Tibial nerve (tissue), 4 donors: ENCODE results near the gene MYH7B.

Experiments
- EP300 ChIP-seq, 2 donors: sonication (generic); formaldehyde crosslinking; IDR thresholded peaks; one replicate each; pipeline ENCODE4 v1.6.1; 2017; ENCODE audit warnings: antibody characterized with exemption in 2 of 2, mild to moderate bottlenecking in 1 of 2
- POLR2A ChIP-seq, 2 donors: fragments of 450-650 bp; IDR thresholded peaks; one replicate each; pipeline ENCODE4 v1.6.1; 2017; ENCODE audit warnings: antibody characterized with exemption in 2 of 2, mild to moderate bottlenecking in 2 of 2, moderate library complexity in 2 of 2
- TF ChIP-seq, protein P1 (sequence below), 5 experiments: fragments of 200-600 bp in 3 of 5; fragments of 450-650 bp in 2 of 5; sonication (generic) in 3 of 5; IDR thresholded peaks; one replicate each; pipeline ENCODE4 v1.5.1; 2016 to 2019; ENCODE audit warnings: antibody characterized with exemption in 5 of 5, mild to moderate bottlenecking in 3 of 5, moderate library complexity in 2 of 5

DNA sequence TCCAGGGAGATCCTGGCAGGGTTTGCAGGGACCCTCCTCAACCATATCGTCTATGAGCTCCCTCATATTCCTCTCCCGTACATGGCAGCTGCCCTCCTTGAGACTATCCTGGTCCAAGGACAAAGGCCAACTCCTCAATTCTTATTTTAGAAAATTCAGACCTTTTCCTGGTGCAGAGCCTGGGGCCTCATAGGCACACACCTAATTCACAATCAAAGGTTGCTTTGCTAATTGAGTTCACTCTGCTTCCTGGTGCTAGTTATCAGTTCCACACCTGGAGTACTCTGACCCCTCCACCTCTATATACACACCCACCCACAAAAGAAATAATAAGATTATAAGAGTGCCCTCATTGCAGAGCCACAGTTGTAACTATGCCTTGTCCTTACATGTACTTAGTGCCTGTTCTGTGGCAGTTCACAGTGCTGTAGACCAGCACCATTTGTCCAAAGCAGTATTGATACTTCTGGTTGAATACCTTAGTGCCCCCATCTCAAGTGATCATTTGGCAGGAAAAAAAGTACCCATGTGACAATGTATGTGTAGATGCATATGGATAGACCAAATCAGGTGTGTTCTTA, 38.8 kb upstream of the MYH7B start:
- TF ChIP-seq, protein P1, sequence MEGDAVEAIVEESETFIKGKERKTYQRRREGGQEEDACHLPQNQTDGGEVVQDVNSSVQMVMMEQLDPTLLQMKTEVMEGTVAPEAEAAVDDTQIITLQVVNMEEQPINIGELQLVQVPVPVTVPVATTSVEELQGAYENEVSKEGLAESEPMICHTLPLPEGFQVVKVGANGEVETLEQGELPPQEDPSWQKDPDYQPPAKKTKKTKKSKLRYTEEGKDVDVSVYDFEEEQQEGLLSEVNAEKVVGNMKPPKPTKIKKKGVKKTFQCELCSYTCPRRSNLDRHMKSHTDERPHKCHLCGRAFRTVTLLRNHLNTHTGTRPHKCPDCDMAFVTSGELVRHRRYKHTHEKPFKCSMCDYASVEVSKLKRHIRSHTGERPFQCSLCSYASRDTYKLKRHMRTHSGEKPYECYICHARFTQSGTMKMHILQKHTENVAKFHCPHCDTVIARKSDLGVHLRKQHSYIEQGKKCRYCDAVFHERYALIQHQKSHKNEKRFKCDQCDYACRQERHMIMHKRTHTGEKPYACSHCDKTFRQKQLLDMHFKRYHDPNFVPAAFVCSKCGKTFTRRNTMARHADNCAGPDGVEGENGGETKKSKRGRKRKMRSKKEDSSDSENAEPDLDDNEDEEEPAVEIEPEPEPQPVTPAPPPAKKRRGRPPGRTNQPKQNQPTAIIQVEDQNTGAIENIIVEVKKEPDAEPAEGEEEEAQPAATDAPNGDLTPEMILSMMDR (IDR thresholded peaks at IDR 0.05): no peak
- TF ChIP-seq POLR2A (IDR thresholded peaks at IDR 0.05) (no peak), EP300 (IDR thresholded peaks at IDR 0.05) (no peak)
